GM23248 (cell line): Measurements from ENCODE around the gene GNAS. TPM values are rescaled to one million over a fixed set of nuclear protein-coding genes. Genes with fewer than 3 reads are reported as not detected.

Experiments
- DNase-seq: peaks from one replicate; pipeline ENCODE4 v3.0.0-alpha.2; 2015
- H2AFZ ChIP-seq: fragments of 200-600 bp; sonication (generic); 2 replicates; pipeline ENCODE4 v1.6.1; 2016; ENCODE audit warnings: antibody characterized with exemption
- H3F3A ChIP-seq: fragments of 200-600 bp; sonication (generic); 2 replicates; pipeline ENCODE4 v1.6.1; 2016; ENCODE audit warnings: mild to moderate bottlenecking, antibody characterized with exemption, mixed run types; ENCODE audit not compliant: insufficient read depth
- H3K27ac ChIP-seq: fragments of 200-600 bp; sonication (generic); 2 replicates; pipeline ENCODE4 v1.5.1; 2016; ENCODE audit warnings: mild to moderate bottlenecking
- H3K27me3 ChIP-seq: fragments of 200-600 bp; sonication (generic); replicated peaks from 2 replicates; pipeline ENCODE4 v1.6.1; 2016; ENCODE audit warnings: mild to moderate bottlenecking; ENCODE audit not compliant: insufficient read depth
- H3K36me3 ChIP-seq: fragments of 200-600 bp; sonication (generic); 2 replicates; pipeline ENCODE4 v1.6.1; 2016; ENCODE audit warnings: low read depth, mild to moderate bottlenecking
- H3K4me1 ChIP-seq: fragments of 200-600 bp; sonication (generic); 2 replicates; pipeline ENCODE4 v1.6.1; 2016; ENCODE audit warnings: mild to moderate bottlenecking; ENCODE audit not compliant: insufficient read depth
- H3K4me2 ChIP-seq: fragments of 200-600 bp; sonication (generic); one replicate; pipeline ENCODE4 v1.6.1; 2016; ENCODE audit warnings: mild to moderate bottlenecking; ENCODE audit not compliant: unreplicated experiment
- H3K4me3 ChIP-seq: fragments of 200-600 bp; sonication (generic); 2 replicates; pipeline ENCODE4 v1.5.1; 2016; ENCODE audit warnings: mild to moderate bottlenecking
- H3K79me2 ChIP-seq: fragments of 200-600 bp; sonication (generic); 2 replicates; pipeline ENCODE4 v1.6.1; 2016; ENCODE audit warnings: mild to moderate bottlenecking; ENCODE audit not compliant: insufficient read depth
- H3K9ac ChIP-seq: fragments of 200-600 bp; sonication (generic); 2 replicates; pipeline ENCODE4 v1.6.1; 2016; ENCODE audit warnings: mild to moderate bottlenecking
- H3K9me2 ChIP-seq: fragments of 200-600 bp; sonication (generic); 2 replicates; pipeline ENCODE4 v1.6.1; 2016; ENCODE audit warnings: mixed run types, mild to moderate bottlenecking, moderate library complexity; ENCODE audit not compliant: insufficient read depth
- H3K9me3 ChIP-seq: fragments of 200-600 bp; sonication (generic); one replicate; pipeline ENCODE4 v1.6.1; 2017; ENCODE audit warnings: low read depth
- H4K20me1 ChIP-seq: fragments of 200-600 bp; sonication (generic); 2 replicates; pipeline ENCODE4 v1.6.0; 2016; ENCODE audit not compliant: insufficient read depth
- EZH2 ChIP-seq: fragments of 200-600 bp; sonication (generic); IDR thresholded peaks from 2 replicates; pipeline ENCODE4 v1.6.1; 2018; ENCODE audit warnings: antibody characterized with exemption, mild to moderate bottlenecking; ENCODE audit not compliant: insufficient read depth, poor library complexity, severe bottlenecking
- EZH2phosphoT487 ChIP-seq: fragments of 200-600 bp; sonication (generic); IDR thresholded peaks from 2 replicates; pipeline ENCODE4 v1.6.1; 2018; ENCODE audit warnings: antibody characterized with exemption, moderate library complexity, mild to moderate bottlenecking, low read depth; ENCODE audit not compliant: insufficient read depth
- WGBS, 2 experiments: methylation state at CpG; one replicate each; pipeline ENCODE4 v1.1.6; 2015 to 2017; ENCODE audit warnings: low lambda C conversion rate in 2 of 2, low coverage in 1 of 2; ENCODE audit errors: missing lambda C conversion rate in 2 of 2; 5-methylcytosine and 5-hydroxymethylcytosine counted together
- in situ Hi-C: fragments of 300-500 bp; cut with MboI; formaldehyde crosslinking; loops from 2 replicates; pipeline ENCODE4 v1.15.0; 2020
- polyA plus RNA-seq: library from polyadenylated mRNA; unstranded; fragments of >200 nt; fragmentation: Nextera tagmentation; extraction: Ambion mirVana; gene quantifications from 2 replicates; pipeline ENCODE4 v1.2.1, GENCODE V29; 2016
- total RNA-seq: library from RNA; depleted of rRNA; stranded (reverse); fragments of >200 nt; shearing (Covaris generic); gene quantifications from 2 replicates; pipeline ENCODE4 v1.2.3, GENCODE V29; 2014

GNAS gene
- total and polyA plus RNA-seq, 2 experiments from 2014 or later, result 421 to 904 TPM

- Histone ChIP-seq H4K20me1 (no peaks in the 10 kb centered on the region), H3K4me3 (no peak overlapping the region), H3K9me3 (no peaks in the 10 kb centered on the region), H3K27ac (no peak overlapping the region), H3K79me2 (no peaks in the 10 kb centered on the region), H3F3A (peaks cover 4% of the 10 kb centered on the region; the same call in 1 of the 2 replicates), H3K36me3 (no peaks in the 10 kb centered on the region), H3K9ac (no peak overlapping the region), H3K27me3 (peaks cover 22% of the 10 kb centered on the region), H2AFZ (no peak overlapping the region), H3K4me1 (peaks cover 13% of the 10 kb centered on the region), H3K9me2 (no peaks in the 10 kb centered on the region), H3K4me2 (no peak overlapping the region)
- no peak for DNase-seq
- in situ Hi-C loops, result no loop called here
- WGBS, 2 experiments, result 65 to 68% methylated on average over 11 of the region's 11 CpGs
- no peak for TF ChIP-seq EZH2
- TF ChIP-seq EZH2phosphoT487, result no peak
These were observed 37.1 kb upstream of the GNAS start for GRCh38 chr20:58815448-58815847.

GRCh38 chr20:58816051-58816450 is 36.5 kb upstream of the GNAS start:
- no peaks in the 10 kb centered on the region for H3K9me2 ChIP-seq
- H4K20me1 ChIP-seq, result no peaks in the 10 kb centered on the region
- H3K36me3 ChIP-seq, result no peaks in the 10 kb centered on the region
- no peak overlapping the region for H3K4me3 ChIP-seq
- in situ Hi-C loops, result no loop called here
- no peak overlapping the region for H3K4me2 ChIP-seq
- no peak overlapping the region for H3K27ac ChIP-seq
- DNase-seq, result no peak
- H3K4me1 ChIP-seq, result peaks cover 13% of the 10 kb centered on the region
- peaks cover 19% of the 10 kb centered on the region for H3K27me3 ChIP-seq
- no peak overlapping the region for H3K9ac ChIP-seq
- no peak overlapping the region for H2AFZ ChIP-seq
- TF ChIP-seq EZH2, result no peak
- no peak for TF ChIP-seq EZH2phosphoT487
- no peaks in the 10 kb centered on the region for H3K9me3 ChIP-seq
- WGBS, 2 experiments, result 82 to 89% methylated on average over 8 to 10 of the region's 10 CpGs
- peaks cover 4% of the 10 kb centered on the region; the same call in 1 of the 2 replicates for H3F3A ChIP-seq
- no peaks in the 10 kb centered on the region for H3K79me2 ChIP-seq

GRCh38 chr20:58816957-58817651 is 35.4 kb upstream of the GNAS start:
- WGBS, 2 experiments, result 83 to 88% methylated on average over 20 to 30 of the region's 30 CpGs
- no peak overlapping the region for H3K27ac ChIP-seq
- peaks cover 13% of the 10 kb centered on the region for H3K4me1 ChIP-seq
- TF ChIP-seq EZH2, result no peak
- no peak for TF ChIP-seq EZH2phosphoT487
- H3K36me3 ChIP-seq, result no peaks in the 10 kb centered on the region
- peaks cover 4% of the 10 kb centered on the region; the same call in 1 of the 2 replicates for H3F3A ChIP-seq
- H3K4me2 ChIP-seq, result no peak overlapping the region
- no peaks in the 10 kb centered on the region for H3K9me3 ChIP-seq
- in situ Hi-C loops, result no loop called here
- DNase-seq, result no peak
- H3K27me3 ChIP-seq, result peaks cover 9% of the 10 kb centered on the region; the same call in 1 of the 2 replicates
- no peak overlapping the region for H3K4me3 ChIP-seq
- no peak overlapping the region for H2AFZ ChIP-seq
- H4K20me1 ChIP-seq, result no peaks in the 10 kb centered on the region
- no peaks in the 10 kb centered on the region for H3K9me2 ChIP-seq
- H3K9ac ChIP-seq, result no peak overlapping the region
- no peaks in the 10 kb centered on the region for H3K79me2 ChIP-seq

GRCh38 chr20:58817748-58818147 is 34.8 kb upstream of the GNAS start:
- H3F3A ChIP-seq, result peaks cover 4% of the 10 kb centered on the region; the same call in 1 of the 2 replicates
- no peaks in the 10 kb centered on the region for H4K20me1 ChIP-seq
- no peaks in the 10 kb centered on the region for H3K9me2 ChIP-seq
- no peak overlapping the region for H3K27ac ChIP-seq
- no peaks in the 10 kb centered on the region for H3K36me3 ChIP-seq
- no peaks in the 10 kb centered on the region for H3K79me2 ChIP-seq
- peaks cover 13% of the 10 kb centered on the region for H3K4me1 ChIP-seq
- DNase-seq, result no peak
- no peak overlapping the region for H3K4me2 ChIP-seq
- H2AFZ ChIP-seq, result no peak overlapping the region
- WGBS, 2 experiments, result 74 to 78% methylated on average over 10 of the region's 10 CpGs
- H3K4me3 ChIP-seq, result no peak overlapping the region
- TF ChIP-seq EZH2phosphoT487 (no peak), EZH2 (no peak)
- H3K9ac ChIP-seq, result no peak overlapping the region
- in situ Hi-C loops, result no loop called here
- no peaks in the 10 kb centered on the region for H3K9me3 ChIP-seq
- peaks cover 2% of the 10 kb centered on the region; the same call in 1 of the 2 replicates for H3K27me3 ChIP-seq
